Measurements from ENCODE around the gene KCNJ6.

- TF ChIP-seq TAF1 (IDR thresholded peaks at IDR 0.05; ENCODE audit: low read depth, low read length) (no peak), SPI1 (IDR thresholded peaks at IDR 0.05; ENCODE audit: low read depth, low read length) (no peak)
Observed at GRCh38 chr21:37886120-37886519, 30.1 kb downstream of the KCNJ6 start.

Measured in GM12891 (cell line).